NCI-H1436 treated with DMSO at 0.1 percent for 48 hours (cell line): ENCODE data around the gene MRPS26.
"Not testable (repeated sequence)": the region's sequence is repeated elsewhere in the genome, so short reads cannot be mapped to it uniquely, and the experiment has no call there.

Experiments
- DNase-seq: peaks from one replicate; lab custom pipeline; 2025; lab: John Stamatoyannopoulos, UW

Gene MRPS26

GRCh38 chr20:3045816-3046676, at the start of gene MRPS26:
Gene MRPS26, plus strand, starts transcription at chr20:3046052. Its CDS starts 17 bp downstream, at chr20:3046069.
- no peak for DNase-seq

- no peak for DNase-seq
These were observed 47.1 kb upstream of the MRPS26 start for GRCh38 chr20:2998728-2999127.

- no peak for DNase-seq
These were observed 44.9 kb upstream of the MRPS26 start for GRCh38 chr20:3000852-3001523.

- no peak for DNase-seq
These were observed 42.4 kb upstream of the MRPS26 start for GRCh38 chr20:3003416-3003815.

GRCh38 chr20:3010985-3011723, 34.7 kb upstream of the MRPS26 start:
- DNase-seq, result no peak

DNA sequence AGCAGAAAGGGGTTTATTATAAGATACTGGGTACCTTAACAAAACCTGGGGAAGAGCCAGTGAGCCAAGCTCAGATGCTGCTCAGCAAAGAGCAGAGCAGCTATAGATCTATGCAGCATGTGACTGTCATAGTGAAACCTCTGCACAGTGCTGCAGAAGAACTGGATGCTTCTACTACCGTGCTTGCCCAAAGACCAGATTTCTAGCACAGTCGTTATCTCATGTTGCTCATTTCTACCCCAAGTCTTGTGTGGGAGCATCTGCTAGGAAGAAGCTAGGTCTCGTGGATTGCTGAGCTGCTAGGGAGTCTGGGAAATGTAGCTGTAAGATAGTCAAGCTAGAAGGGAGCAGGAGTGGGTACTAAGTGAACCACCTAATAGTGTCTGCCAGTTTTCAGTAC, 34.1 kb upstream of the MRPS26 start:
- DNase-seq, result no peak

- no peak for DNase-seq
These were observed 32.1 kb upstream of the MRPS26 start for GRCh38 chr20:3013771-3014170.

GRCh38 chr20:3014179-3014578, 31.7 kb upstream of the MRPS26 start:
- DNase-seq, result no peak

GRCh38 chr20:3014662-3015061, 31.2 kb upstream of the MRPS26 start:
- DNase-seq, result no peak

DNA sequence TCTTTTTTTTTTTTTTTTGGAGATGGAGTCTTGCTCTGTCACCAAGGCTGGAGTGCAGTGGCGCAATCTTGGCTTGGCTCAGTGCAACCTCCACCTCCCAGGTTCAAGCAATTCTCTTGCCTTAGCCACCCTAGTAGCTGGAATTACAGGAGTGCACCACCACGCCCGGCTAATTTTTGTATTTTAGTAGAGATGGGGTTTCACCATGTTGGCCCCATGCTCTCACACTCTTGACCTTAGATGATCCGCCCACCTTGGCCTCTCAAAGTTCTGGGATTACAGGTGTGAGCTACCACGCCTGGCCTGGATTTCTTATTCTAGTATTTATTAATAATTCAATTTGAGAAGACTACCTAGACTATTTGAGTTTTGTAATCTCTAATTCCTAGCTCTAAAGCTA, 30.6 kb upstream of the MRPS26 start:
- not testable (repeated sequence) for DNase-seq

DNA sequence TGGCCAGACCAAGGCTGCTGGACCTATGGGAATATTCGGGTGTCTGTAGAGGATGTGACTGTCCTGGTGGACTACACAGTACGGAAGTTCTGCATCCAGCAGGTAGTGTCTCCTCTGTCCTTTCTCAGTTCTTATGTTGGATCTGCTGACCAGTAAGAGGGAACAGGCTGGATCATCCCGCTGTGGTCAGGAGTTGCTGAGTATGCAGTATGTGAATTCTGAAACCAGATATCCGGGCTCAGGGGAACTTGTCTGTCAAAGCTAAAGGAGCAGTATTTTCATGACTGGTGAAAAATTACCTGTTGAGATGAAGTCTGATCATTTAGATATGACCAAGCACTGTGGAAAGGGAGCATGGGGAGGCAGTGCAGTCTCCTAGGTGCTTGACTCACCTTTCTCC, 24.5 kb upstream of the MRPS26 start:
- DNase-seq, result no peak

- no peak for DNase-seq
These were observed 24.1 kb upstream of the MRPS26 start for GRCh38 chr20:3021777-3022176.

DNA sequence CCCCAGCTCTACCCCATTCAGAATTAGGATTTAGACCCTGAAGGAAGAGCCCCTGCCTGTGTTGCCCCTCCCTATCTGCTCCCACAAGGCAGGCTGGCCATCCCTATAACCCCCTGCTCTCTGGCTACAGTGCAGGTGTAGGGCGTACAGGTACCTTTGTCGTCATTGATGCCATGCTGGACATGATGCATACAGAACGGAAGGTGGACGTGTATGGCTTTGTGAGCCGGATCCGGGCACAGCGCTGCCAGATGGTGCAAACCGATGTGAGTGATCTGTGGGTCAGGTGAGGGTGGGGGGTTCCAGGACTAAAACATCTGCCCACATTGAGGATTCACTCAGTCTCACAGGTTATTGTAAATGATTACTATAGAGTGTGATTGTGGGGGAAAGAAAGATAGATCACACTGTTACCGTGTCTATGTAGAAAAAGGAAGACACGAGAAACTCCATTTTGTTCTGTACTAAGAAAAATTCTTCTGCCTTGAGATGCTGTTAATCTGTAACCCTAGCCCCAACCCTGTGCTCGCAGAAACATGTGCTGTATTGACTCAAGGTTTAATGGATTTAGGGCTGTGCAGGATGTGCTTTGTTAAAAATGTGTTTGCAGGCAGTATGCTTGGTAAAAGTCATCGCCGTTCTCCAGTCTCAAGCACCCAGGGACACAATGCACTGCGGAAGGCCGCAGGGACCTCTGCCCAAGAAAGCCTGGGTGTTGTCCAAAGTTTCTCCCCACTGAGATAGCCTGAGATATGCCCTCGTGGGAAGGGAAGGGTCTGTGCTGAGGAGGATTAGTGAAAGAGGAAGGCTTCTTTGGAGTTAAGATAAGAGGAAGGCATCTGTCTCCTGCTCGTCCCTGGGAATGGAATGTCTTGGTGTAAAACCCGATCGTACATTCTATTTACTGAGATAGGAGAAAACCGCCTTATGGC, 23.0 kb upstream of the MRPS26 start:
- not testable (repeated sequence) for DNase-seq

DNA sequence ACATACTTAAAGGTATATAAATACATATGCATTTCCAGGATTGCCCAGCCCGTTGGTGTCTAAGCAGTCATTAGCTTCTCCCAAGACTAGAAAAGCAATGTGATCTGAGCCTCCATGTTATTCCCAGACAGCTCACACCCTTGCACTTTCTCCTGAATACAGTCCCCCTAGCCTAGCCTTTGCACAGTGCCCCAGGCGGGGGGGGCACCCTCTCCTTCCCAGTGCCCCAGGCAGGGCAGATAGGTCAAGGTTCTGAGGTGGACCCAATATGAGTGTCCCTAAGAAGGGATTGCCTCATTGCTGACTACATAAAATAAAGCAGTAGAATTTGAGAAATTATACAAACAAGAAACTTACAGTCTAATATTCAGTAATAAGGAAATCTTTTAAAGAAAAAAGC, 17.9 kb upstream of the MRPS26 start:
- no peak for DNase-seq

DNA sequence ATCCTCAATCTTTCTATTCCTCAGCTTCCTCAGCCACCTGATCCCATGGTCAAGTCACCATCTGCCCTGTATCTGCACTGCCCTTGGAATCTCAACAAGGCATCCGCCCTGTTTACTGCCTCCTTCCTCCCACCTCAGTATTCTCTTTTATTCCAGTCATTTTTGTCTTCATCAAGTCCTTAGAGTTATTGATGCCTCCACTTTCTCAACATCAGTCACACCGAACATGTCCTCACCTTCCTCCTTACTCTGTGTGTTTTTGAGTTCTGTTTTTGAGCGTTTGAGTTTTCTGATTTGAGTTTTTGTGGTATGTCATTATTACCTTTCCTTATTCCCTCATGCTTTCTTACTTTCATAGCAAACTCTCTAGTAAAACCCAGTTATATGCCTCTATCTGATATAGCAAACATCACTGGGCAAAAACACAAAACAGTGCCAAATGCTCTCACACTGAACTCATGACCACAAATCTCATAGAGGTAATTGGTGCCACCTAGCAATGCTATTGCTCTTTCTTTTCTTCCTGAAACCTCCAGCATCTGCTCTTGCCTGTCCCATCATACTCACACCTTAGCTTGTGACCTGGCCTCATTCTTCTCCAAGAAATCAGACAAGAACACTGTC, 14.2 kb upstream of the MRPS26 start:
- no peak for DNase-seq

- DNase-seq, result no peak
These were observed 13.2 kb upstream of the MRPS26 start for GRCh38 chr20:3032624-3033023.

DNA sequence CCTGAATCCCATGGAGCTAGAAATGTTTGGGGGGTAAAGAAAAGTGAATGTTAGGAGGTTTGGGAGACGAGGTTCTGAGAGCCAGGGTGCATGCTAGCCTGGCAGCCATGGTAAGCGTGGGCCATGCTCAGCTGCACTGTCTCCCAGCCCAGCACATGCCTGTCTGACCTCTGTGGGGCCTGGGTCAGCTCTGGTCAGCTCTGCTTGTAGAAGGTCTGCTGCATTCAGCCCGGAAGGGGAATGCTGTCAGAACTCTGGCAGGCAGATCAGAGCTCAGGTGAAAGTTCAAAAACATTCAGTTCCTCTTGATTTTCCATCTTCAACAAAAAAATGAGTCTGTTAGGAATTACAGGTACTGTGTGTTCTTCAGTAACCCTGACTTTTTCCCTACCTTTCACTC, 8.2 kb upstream of the MRPS26 start:
- DNase-seq, result no peak

DNA sequence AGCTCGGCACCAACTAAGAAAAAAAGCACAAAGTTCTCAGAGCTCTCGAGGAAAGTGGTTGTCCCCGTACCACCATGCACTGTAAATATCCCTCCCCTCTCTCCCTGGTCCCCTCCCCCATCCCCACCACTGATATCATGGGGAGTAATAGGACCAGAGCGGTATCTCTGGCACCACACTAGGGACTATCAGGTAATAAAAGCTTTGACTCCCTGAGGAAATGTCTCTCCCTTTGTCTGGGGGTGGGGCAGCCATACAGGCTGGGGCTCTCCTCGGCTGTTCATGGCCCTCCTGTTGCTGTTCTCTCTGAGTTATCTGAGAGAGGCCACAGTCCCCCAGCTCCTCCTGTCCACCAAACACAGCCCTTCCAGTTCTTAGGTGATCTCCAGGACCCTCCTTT, 7.4 kb upstream of the MRPS26 start:
- DNase-seq, result no peak

GRCh38 chr20:3039426-3039825, 6.4 kb upstream of the MRPS26 start:
- DNase-seq, result no peak

- no peak for DNase-seq
These were observed 5.8 kb upstream of the MRPS26 start for GRCh38 chr20:3040086-3040485.

DNA sequence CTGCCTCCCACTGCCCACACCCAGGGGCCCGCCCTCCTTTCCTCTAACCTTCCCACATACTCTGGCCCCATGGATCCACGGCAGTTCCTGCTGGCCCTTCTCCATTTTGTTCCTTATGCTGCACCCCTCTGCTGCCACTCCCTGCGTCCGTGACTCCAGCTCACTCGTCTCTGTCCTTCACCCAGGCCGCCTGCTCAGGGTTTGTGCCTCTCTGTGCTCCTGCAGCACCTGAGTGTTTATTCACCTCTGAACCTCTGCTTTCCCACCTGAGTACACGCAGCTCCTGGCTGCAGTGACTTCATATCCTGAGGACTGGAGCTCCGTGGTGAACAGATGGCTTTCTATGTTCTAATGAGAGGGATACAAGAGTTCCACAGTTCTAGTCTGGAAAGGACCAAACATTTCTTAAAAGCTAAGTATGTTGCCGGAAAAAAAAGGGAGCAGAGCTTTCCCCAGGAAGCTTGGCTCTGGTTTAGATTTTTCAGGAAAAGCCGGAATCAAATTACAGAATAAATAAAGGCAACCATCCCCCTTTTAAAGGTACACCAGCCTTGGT, 3.9 kb upstream of the MRPS26 start:
- no peak for DNase-seq
